Ovary (tissue), 9 donors: ENCODE results near the gene ENTPD2. TPM values are rescaled to one million over a fixed set of nuclear protein-coding genes. Genes with fewer than 3 reads are reported as not detected.

Experiments
- DNase-seq, 5 donors: peaks; one replicate each; pipeline ENCODE4 v3.0.0-alpha.2; 2019 to 2020
- H3K27ac ChIP-seq, 2 donors: fragments of 200-600 bp; one replicate each; pipeline versions ENCODE4 v1.5.1 to v1.8.0; 2019 to 2022
- H3K27me3 ChIP-seq: fragments of 200-600 bp; one replicate; pipeline ENCODE4 v1.8.0; 2022
- H3K36me3 ChIP-seq: fragments of 200-600 bp; sonication (generic); one replicate; pipeline ENCODE4 v1.5.1; 2019
- H3K4me1 ChIP-seq: one replicate; pipeline ENCODE4 v1.8.1; 2013; ENCODE audit warnings: mild to moderate bottlenecking, moderate library complexity; ENCODE audit not compliant: insufficient read depth
- H3K4me3 ChIP-seq: fragments of 200-600 bp; sonication (generic); one replicate; pipeline ENCODE4 v1.5.1; 2017
- H3K9me3 ChIP-seq, 2 donors: fragments of 200-600 bp in 1 of 2; sonication (generic) in 1 of 2; one replicate each; pipeline versions ENCODE4 v1.5.1 to v1.8.1; 2013 to 2019; ENCODE audit warnings: mild to moderate bottlenecking in 1 of 2, moderate library complexity in 1 of 2
- CTCF ChIP-seq, 3 donors: fragments of 450-650 bp in 2 of 3; fragments of 200-600 bp in 1 of 3; IDR thresholded peaks; one replicate each; pipeline versions ENCODE4 v1.5.1 to v1.8.0; 2016 to 2022; ENCODE audit warnings: antibody characterized with exemption in 3 of 3, mild to moderate bottlenecking in 1 of 3
- EP300 ChIP-seq: sonication (generic); formaldehyde crosslinking; IDR thresholded peaks from one replicate; pipeline ENCODE4 v1.6.1; 2017; ENCODE audit warnings: antibody characterized with exemption
- POLR2A ChIP-seq: fragments of 450-650 bp; IDR thresholded peaks from one replicate; pipeline ENCODE4 v1.6.1; 2017; ENCODE audit warnings: antibody characterized with exemption, mild to moderate bottlenecking, moderate library complexity
- WGBS, 3 donors: extraction: QIAGEN DNeasy Blood & Tissue Kit in 1 of 3; methylation state at CpG; one replicate each; pipeline versions ENCODE4 v1.1.5 to v1.1.7; 2013 to 2017; 5-methylcytosine and 5-hydroxymethylcytosine counted together
- intact Hi-C, 4 donors: fragments of 100-400 bp; cut with DNase I; formaldehyde crosslinking; loops; one replicate each; pipeline versions ENCODE4 v1.11.0 to v1.15.1; 2022 to 2023
- polyA plus RNA-seq, 2 donors: library from polyadenylated mRNA; stranded (reverse); fragments of 200-250 nt in 1 of 2; fragments of 350-450 nt in 1 of 2; fragmentation: Illumina TruSeq in 1 of 2; extraction: RNeasy Lipid Tissue Mini Kit (QIAGEN cat#74804) in 1 of 2; gene quantifications; one replicate each; pipeline ENCODE4 v1.2.3, GENCODE V29; 2013 to 2014
- total RNA-seq, 7 donors: library from RNA; depleted of rRNA in 2 of 7; stranded (reverse); fragments of >200 nt in 2 of 7; fragmentation: NEBNext Ultra II Directional in 3 of 7; extraction: Animal tissue kit (Norgen Biotek cat#: 25700) in 3 of 7; gene quantifications; one replicate each; pipeline versions ENCODE4 v1.1.0 to v1.2.4, GENCODE V29; 2016 to 2023
- donor health status: DM: no; HTN: no; CAD: no; lungs with moderate emphysema.
- donor health status: DM: no; HTN: no; CAD: no.
- donor health status: Bipolar disorder and iron deficiency.
- donor health status: DM: yes; HTN: yes; CAD: no.
- donor health status: DM: no; HTN: no; CAD: no.
- donor health status: DM: yes; HTN: yes; CAD: no.

ENTPD2 gene
- total and polyA plus RNA-seq, 9 donors: 0.12 to 5.1 (median 0.87) TPM

- intact Hi-C loops: loop anchor here in 1 of 4 donors (5.0 kb wide), 1 partner anchor 39 kb away; no protein-coding TSS in a partner anchor
- 0 to 1% (median 0%) methylated on average over 38 to 98 of the region's 98 CpGs for WGBS, 3 donors
- H3K9me3 ChIP-seq: no peaks in the 10 kb centered on the region
- H3K27ac ChIP-seq: no peak overlapping the region
- peaks cover 3% of the 10 kb centered on the region for H3K4me1 ChIP-seq
- DNase-seq: peak in 2 of 5 donors; percentile 53 to 55
- H3K36me3 ChIP-seq: no peaks in the 10 kb centered on the region
- TF ChIP-seq CTCF (IDR thresholded peaks at IDR 0.05) (no peak), POLR2A (no peak)
- H3K4me3 ChIP-seq: peak overlapping the region; percentile 53
- no peaks in the 10 kb centered on the region for H3K27me3 ChIP-seq
Measured at GRCh38 chr9:137028263-137029057, 25.4 kb downstream of the ENTPD2 start.

GRCh38 chr9:137027369-137028262, 26.2 kb downstream of the ENTPD2 start, which contains the start of gene ABCA2:
TSS of gene ABCA2 (minus strand) at chr9:137028237. CDS start at chr9:137028140, 97 bp downstream.
- H3K9me3 ChIP-seq: no peaks in the 10 kb centered on the region
- intact Hi-C loops: loop anchor here in 1 of 4 donors (5.0 kb wide), 1 partner anchor 40 kb away; no protein-coding TSS in a partner anchor
- WGBS, 3 donors: 5 to 13% (median 7%) methylated on average over 40 to 95 of the region's 95 CpGs
- H3K27ac ChIP-seq: peak within 1 kb of the TSS in 1 of 2 donors; percentile 55
- no peaks in the 10 kb centered on the region for H3K36me3 ChIP-seq
- TF ChIP-seq POLR2A (no peak), CTCF (IDR thresholded peaks at IDR 0.05) (no peak)
- H3K27me3 ChIP-seq: no peaks in the 10 kb centered on the region
- DNase-seq: peak in 1 of 5 donors; percentile 63
- peak within 1 kb of the TSS; percentile 53 for H3K4me3 ChIP-seq
- peaks cover 3% of the 10 kb centered on the region for H3K4me1 ChIP-seq

- Histone ChIP-seq H3K4me1 (peaks cover 3% of the 10 kb centered on the region), H3K9me3 (no peaks in the 10 kb centered on the region), H3K36me3 (no peaks in the 10 kb centered on the region), H3K27ac (no peak overlapping the region), H3K27me3 (no peaks in the 10 kb centered on the region), H3K4me3 (no peak overlapping the region)
- no peak for DNase-seq
- 87 to 92% (median 89%) methylated on average over 4 of the region's 4 CpGs for WGBS, 3 donors
- intact Hi-C loops: loop anchor here in 1 of 4 donors (5.0 kb wide), 1 partner anchor 40 kb away; no protein-coding TSS in a partner anchor
- TF ChIP-seq EP300 (no peak), POLR2A (no peak)
Measured at GRCh38 chr9:137026828-137027227, 27.0 kb downstream of the ENTPD2 start.

GRCh38 chr9:137026384-137026783, 27.5 kb downstream of the ENTPD2 start:
- Histone ChIP-seq H3K9me3 (no peaks in the 10 kb centered on the region), H3K27me3 (no peaks in the 10 kb centered on the region), H3K4me1 (peaks cover 3% of the 10 kb centered on the region), H3K27ac (no peak overlapping the region), H3K4me3 (no peak overlapping the region), H3K36me3 (no peaks in the 10 kb centered on the region)
- DNase-seq: no peak
- 80 to 85% (median 85%) methylated on average over 1 to 2 of the region's 2 CpGs for WGBS, 3 donors
- no peak for TF ChIP-seq CTCF (IDR thresholded peaks at IDR 0.05)
- intact Hi-C loops: loop anchor here in 1 of 4 donors (5.0 kb wide), 1 partner anchor 41 kb away; no protein-coding TSS in a partner anchor
